Measurements from ENCODE around the gene JPH4.
"Not testable (repeated sequence)": the region's sequence is repeated elsewhere in the genome, so short reads cannot be mapped to it uniquely, and the experiment has no call there.

The JPH4 gene

DNA sequence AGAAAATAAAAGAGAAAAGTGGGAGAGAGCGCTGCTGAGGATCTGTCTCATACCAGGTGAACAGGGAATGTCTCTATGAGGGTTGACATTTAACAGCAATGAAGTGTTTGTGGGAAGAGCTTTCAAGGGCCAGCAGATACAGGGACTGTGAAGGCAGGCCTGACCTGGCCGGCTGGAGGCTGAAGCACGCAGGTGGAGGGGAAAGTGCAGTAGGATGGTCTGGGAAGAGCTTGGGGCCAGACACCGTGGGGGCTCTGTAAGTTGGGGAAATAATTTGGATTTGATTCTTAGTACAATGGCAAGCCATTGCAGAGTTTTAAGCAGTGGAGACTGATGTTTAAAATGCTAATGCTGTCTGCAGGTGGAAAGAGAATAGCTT, 33.8 kb upstream of the JPH4 start:
- no peak overlapping the region for H3K27ac ChIP-seq (ENCODE audit: low read depth, low read length, poor library complexity, severe bottlenecking)
- no peaks in the 10 kb centered on the region for H4K20me1 ChIP-seq (ENCODE audit: insufficient read depth, low read length)
- H3K9me3 ChIP-seq (ENCODE audit: low read length), result no peaks in the 10 kb centered on the region
- peaks cover 5% of the 10 kb centered on the region; the same call in 1 of the 2 replicates for H3K27me3 ChIP-seq (ENCODE audit: insufficient read depth, low read length)
- no peaks in the 10 kb centered on the region for H3K9me2 ChIP-seq (ENCODE audit: low read depth, low read length)
- no peaks in the 10 kb centered on the region for H3K4me1 ChIP-seq (ENCODE audit: insufficient read depth, low read length, severe bottlenecking)
- no peak overlapping the region for H3K4me3 ChIP-seq (ENCODE audit: low read depth, low read length, poor library complexity, severe bottlenecking)
- H2AFZ ChIP-seq (ENCODE audit: low read length), result no peak overlapping the region
- H3K79me2 ChIP-seq (ENCODE audit: insufficient read depth, low read length), result no peaks in the 10 kb centered on the region
- H3K4me2 ChIP-seq (ENCODE audit: low read length), result no peak overlapping the region
- no peaks in the 10 kb centered on the region for H3K36me3 ChIP-seq (ENCODE audit: insufficient read depth, low read length)
- H3K9ac ChIP-seq (ENCODE audit: low read length), result no peak overlapping the region
- H3F3A ChIP-seq (ENCODE audit: insufficient read depth, low read length), result no peaks in the 10 kb centered on the region
- TF ChIP-seq EZH2 (IDR thresholded peaks at IDR 0.05; ENCODE audit: borderline replicate concordance, low read length), result no peak
- TF ChIP-seq, protein P1, sequence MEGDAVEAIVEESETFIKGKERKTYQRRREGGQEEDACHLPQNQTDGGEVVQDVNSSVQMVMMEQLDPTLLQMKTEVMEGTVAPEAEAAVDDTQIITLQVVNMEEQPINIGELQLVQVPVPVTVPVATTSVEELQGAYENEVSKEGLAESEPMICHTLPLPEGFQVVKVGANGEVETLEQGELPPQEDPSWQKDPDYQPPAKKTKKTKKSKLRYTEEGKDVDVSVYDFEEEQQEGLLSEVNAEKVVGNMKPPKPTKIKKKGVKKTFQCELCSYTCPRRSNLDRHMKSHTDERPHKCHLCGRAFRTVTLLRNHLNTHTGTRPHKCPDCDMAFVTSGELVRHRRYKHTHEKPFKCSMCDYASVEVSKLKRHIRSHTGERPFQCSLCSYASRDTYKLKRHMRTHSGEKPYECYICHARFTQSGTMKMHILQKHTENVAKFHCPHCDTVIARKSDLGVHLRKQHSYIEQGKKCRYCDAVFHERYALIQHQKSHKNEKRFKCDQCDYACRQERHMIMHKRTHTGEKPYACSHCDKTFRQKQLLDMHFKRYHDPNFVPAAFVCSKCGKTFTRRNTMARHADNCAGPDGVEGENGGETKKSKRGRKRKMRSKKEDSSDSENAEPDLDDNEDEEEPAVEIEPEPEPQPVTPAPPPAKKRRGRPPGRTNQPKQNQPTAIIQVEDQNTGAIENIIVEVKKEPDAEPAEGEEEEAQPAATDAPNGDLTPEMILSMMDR (IDR thresholded peaks at IDR 0.05; ENCODE audit: low read length), result no peak

DNA sequence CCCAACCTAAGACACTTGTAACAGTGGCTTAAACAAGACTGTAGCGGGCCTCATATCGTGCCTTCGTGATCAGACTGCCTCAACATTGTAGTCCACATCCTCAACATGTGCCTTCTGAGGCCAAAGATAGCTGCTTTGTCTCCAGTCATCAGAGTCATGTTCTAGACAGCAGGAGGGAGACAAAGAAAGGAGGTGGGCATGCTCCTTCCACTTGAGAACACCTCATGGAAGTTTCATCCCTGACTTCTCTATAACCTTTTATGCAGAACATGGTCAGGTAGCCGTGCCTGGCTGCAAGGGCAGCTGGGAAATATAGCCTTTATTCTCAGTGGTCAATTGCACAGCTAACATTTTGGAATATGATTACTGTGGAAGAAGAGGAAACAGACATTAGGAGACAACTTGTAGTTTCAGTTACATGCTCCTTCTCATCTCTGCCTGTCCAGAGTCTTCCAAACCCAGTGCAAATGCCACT, 32.3 kb upstream of the JPH4 start:
- peaks cover 5% of the 10 kb centered on the region; the same call in 1 of the 2 replicates for H3K27me3 ChIP-seq (ENCODE audit: insufficient read depth, low read length)
- no peaks in the 10 kb centered on the region for H3K9me3 ChIP-seq (ENCODE audit: low read length)
- H3K9me2 ChIP-seq (ENCODE audit: low read depth, low read length), result no peaks in the 10 kb centered on the region
- TF ChIP-seq EZH2 (IDR thresholded peaks at IDR 0.05; ENCODE audit: borderline replicate concordance, low read length), result no peak
- TF ChIP-seq, protein P1 (IDR thresholded peaks at IDR 0.05; ENCODE audit: low read length), result no peak
- no peaks in the 10 kb centered on the region for H3K4me1 ChIP-seq (ENCODE audit: insufficient read depth, low read length, severe bottlenecking)
- no peaks in the 10 kb centered on the region for H3K79me2 ChIP-seq (ENCODE audit: insufficient read depth, low read length)
- no peaks in the 10 kb centered on the region for H3K36me3 ChIP-seq (ENCODE audit: insufficient read depth, low read length)
- H2AFZ ChIP-seq (ENCODE audit: low read length), result no peak overlapping the region
- H4K20me1 ChIP-seq (ENCODE audit: insufficient read depth, low read length), result no peaks in the 10 kb centered on the region
- no peak overlapping the region for H3K27ac ChIP-seq (ENCODE audit: low read depth, low read length, poor library complexity, severe bottlenecking)
- no peak overlapping the region for H3K4me3 ChIP-seq (ENCODE audit: low read depth, low read length, poor library complexity, severe bottlenecking)
- H3F3A ChIP-seq (ENCODE audit: insufficient read depth, low read length), result no peaks in the 10 kb centered on the region
- no peak overlapping the region for H3K9ac ChIP-seq (ENCODE audit: low read length)
- H3K4me2 ChIP-seq (ENCODE audit: low read length), result no peak overlapping the region

DNA sequence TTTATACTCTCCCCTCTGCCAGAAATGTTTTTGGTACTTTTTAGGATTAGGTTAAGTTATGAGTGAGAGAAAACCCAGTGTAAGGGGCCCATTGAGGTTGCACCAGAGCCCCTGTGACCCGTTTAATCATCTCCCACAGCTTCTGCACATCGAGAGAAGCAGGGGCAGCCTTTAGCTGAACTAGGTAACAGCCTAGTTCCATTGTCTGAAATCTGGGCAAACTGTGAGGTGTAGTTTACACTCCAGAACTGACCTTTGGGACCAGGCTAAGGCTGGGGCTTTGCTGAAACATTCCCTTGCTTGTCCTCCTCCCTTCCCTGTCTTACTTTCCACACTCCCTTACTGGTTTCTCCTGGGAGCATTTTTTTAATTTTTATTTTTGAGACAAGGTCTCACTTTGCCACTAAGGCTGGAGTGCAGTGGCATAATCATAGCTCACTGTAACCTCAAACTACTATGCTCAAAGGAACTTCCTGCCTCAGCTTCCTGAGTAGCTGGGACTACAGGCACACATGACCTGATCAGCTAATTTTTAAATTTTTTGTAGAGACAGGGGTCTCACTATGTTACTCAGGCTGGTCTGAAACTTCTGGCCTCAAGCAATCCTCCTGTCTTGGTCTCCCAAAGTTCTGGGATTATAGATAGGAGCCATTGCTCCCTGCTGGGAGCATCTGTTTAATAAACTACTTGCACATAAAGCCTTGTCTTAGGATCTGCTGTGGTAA, 31.7 kb upstream of the JPH4 start:
- TF ChIP-seq, protein P1 (IDR thresholded peaks at IDR 0.05; ENCODE audit: low read length), result no peak
- TF ChIP-seq EZH2 (IDR thresholded peaks at IDR 0.05; ENCODE audit: borderline replicate concordance, low read length), result no peak
- H3K9me3 ChIP-seq (ENCODE audit: low read length), result no peaks in the 10 kb centered on the region
- no peaks in the 10 kb centered on the region for H3K9me2 ChIP-seq (ENCODE audit: low read depth, low read length)
- H3K79me2 ChIP-seq (ENCODE audit: insufficient read depth, low read length), result no peaks in the 10 kb centered on the region
- no peak overlapping the region for H3K4me3 ChIP-seq (ENCODE audit: low read depth, low read length, poor library complexity, severe bottlenecking)
- H3K36me3 ChIP-seq (ENCODE audit: insufficient read depth, low read length), result no peaks in the 10 kb centered on the region
- H3K27me3 ChIP-seq (ENCODE audit: insufficient read depth, low read length), result peaks cover 5% of the 10 kb centered on the region; the same call in 1 of the 2 replicates
- H3F3A ChIP-seq (ENCODE audit: insufficient read depth, low read length), result no peaks in the 10 kb centered on the region
- no peak overlapping the region for H3K27ac ChIP-seq (ENCODE audit: low read depth, low read length, poor library complexity, severe bottlenecking)
- H4K20me1 ChIP-seq (ENCODE audit: insufficient read depth, low read length), result no peaks in the 10 kb centered on the region
- H3K4me1 ChIP-seq (ENCODE audit: insufficient read depth, low read length, severe bottlenecking), result no peaks in the 10 kb centered on the region
- no peak overlapping the region for H3K9ac ChIP-seq (ENCODE audit: low read length)
- no peak overlapping the region for H2AFZ ChIP-seq (ENCODE audit: low read length)
- no peak overlapping the region for H3K4me2 ChIP-seq (ENCODE audit: low read length)

DNA sequence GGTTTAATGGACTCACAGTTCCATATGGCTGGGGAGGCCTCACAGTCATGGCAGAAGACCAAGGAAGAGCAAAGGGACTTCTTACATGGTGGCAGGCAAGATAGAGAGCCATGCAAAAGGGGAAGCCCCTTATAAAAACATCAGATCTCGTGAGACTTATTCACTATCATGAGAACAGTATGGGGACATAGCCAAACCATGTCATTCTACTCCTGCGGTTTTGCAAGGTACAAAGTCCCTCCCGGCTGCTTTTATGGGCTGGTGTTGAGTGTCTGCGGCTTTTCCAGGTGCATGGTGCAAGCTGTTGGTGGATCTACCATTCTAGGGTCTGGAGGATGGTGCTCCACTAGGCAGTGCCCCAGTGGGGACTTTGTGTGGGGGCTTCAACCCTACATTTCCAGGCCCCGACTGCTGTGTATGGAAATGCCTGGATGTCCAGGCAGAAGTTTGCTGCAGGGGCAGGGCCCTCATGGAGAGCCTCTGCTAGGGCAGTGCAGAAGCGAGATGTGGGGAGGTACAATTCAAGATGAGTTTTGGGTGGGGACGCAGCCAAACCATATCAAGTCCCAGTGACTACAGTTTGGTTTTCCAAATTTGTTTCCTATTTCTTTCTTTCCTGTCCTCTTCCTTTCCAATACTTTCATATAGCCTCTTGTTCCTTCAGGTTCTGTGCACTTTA, 31.0 kb upstream of the JPH4 start:
- not testable (repeated sequence) for H3K4me3 ChIP-seq (ENCODE audit: low read depth, low read length, poor library complexity, severe bottlenecking); H2AFZ ChIP-seq (ENCODE audit: low read length); H3K36me3 ChIP-seq (ENCODE audit: insufficient read depth, low read length); H3F3A ChIP-seq (ENCODE audit: insufficient read depth, low read length); H3K9ac ChIP-seq (ENCODE audit: low read length); H3K27ac ChIP-seq (ENCODE audit: low read depth, low read length, poor library complexity, severe bottlenecking); H4K20me1 ChIP-seq (ENCODE audit: insufficient read depth, low read length); H3K4me1 ChIP-seq (ENCODE audit: insufficient read depth, low read length, severe bottlenecking); H3K27me3 ChIP-seq (ENCODE audit: insufficient read depth, low read length); H3K9me3 ChIP-seq (ENCODE audit: low read length); H3K9me2 ChIP-seq (ENCODE audit: low read depth, low read length); H3K4me2 ChIP-seq (ENCODE audit: low read length); H3K79me2 ChIP-seq (ENCODE audit: insufficient read depth, low read length)
